HEK293 (cell line): ENCODE measurements around the gene CALB2.
A peak's percentile ranks its signal among the peaks of the same experiment; 100 is the strongest.

Source experiments
- BCL11A ChIP-seq: fragments of 450-650 bp; formaldehyde crosslinking; IDR thresholded peaks from 2 replicates; pipeline ENCODE4 v1.5.1; 2016; ENCODE audit warnings: low read depth, missing biosample characterization, missing genetic modification characterization
- CTCF ChIP-seq: fragments of 450-650 bp; formaldehyde crosslinking; IDR thresholded peaks from 2 replicates; pipeline ENCODE4 v1.5.1; 2016; ENCODE audit warnings: missing biosample characterization, missing genetic modification characterization
- PRDM1 ChIP-seq: fragments of 450-650 bp; formaldehyde crosslinking; IDR thresholded peaks from 2 replicates; pipeline ENCODE4; 2016; ENCODE audit warnings: missing biosample characterization, missing genetic modification characterization
- SP2 ChIP-seq: fragments of 450-650 bp; formaldehyde crosslinking; IDR thresholded peaks from 2 replicates; pipeline ENCODE4 v1.5.1; 2016; ENCODE audit warnings: missing biosample characterization, missing genetic modification characterization
- YY1 ChIP-seq: fragments of 450-650 bp; formaldehyde crosslinking; IDR thresholded peaks from 2 replicates; pipeline ENCODE4 v1.5.1; 2018; ENCODE audit warnings: missing biosample characterization, missing genetic modification characterization
- ZFP41 ChIP-seq: fragments of 450-650 bp; formaldehyde crosslinking; IDR thresholded peaks from 2 replicates; pipeline ENCODE4 v1.5.1; 2016; ENCODE audit warnings: missing biosample characterization, missing genetic modification characterization, borderline replicate concordance
- ZNF18 ChIP-seq: fragments of 450-650 bp; formaldehyde crosslinking; IDR thresholded peaks from 2 replicates; pipeline ENCODE4 v1.5.1; 2016; ENCODE audit warnings: missing biosample characterization, missing genetic modification characterization
- ZNF248 ChIP-seq: fragments of 450-650 bp; formaldehyde crosslinking; IDR thresholded peaks from 2 replicates; pipeline ENCODE4 v1.5.1; 2017; ENCODE audit warnings: missing biosample characterization, missing genetic modification characterization
- ZNF274 ChIP-seq, 2 experiments: fragments of 200-500 bp in 1 of 2; fragments of 450-650 bp in 1 of 2; sonication (Bioruptor generic) in 1 of 2; formaldehyde crosslinking in 1 of 2; IDR thresholded peaks; 2 replicates each; pipeline versions ENCODE4 v1.5.1 to v1.6.1; 2014 to 2016; ENCODE audit warnings: borderline replicate concordance in 1 of 2, inconsistent platforms in 1 of 2, low read length in 1 of 2, missing biosample characterization in 1 of 2, missing genetic modification characterization in 1 of 2
- ZNF335 ChIP-seq: fragments of 450-650 bp; formaldehyde crosslinking; conservative IDR thresholded peaks from 2 replicates; pipeline ENCODE4 v1.5.1; 2016; ENCODE audit warnings: missing biosample characterization, missing genetic modification characterization
- ZNF513 ChIP-seq: fragments of 450-650 bp; IDR thresholded peaks from 2 replicates; pipeline ENCODE4 v1.5.1; 2018; ENCODE audit warnings: missing biosample characterization, missing genetic modification characterization
- ZNF558 ChIP-seq: fragments of 450-650 bp; formaldehyde crosslinking; IDR thresholded peaks from 2 replicates; pipeline ENCODE4 v1.5.1; 2016; ENCODE audit warnings: missing biosample characterization, missing genetic modification characterization
- ZNF76 ChIP-seq: fragments of 450-650 bp; formaldehyde crosslinking; IDR thresholded peaks from 2 replicates; pipeline ENCODE4; 2016; ENCODE audit warnings: low read depth, missing biosample characterization, missing genetic modification characterization, borderline replicate concordance
- ZSCAN5A ChIP-seq: fragments of 450-650 bp; formaldehyde crosslinking; IDR thresholded peaks from 2 replicates; pipeline ENCODE4 v1.5.1; 2016; ENCODE audit warnings: missing biosample characterization, missing genetic modification characterization

- TF ChIP-seq ZNF76 (tag by site-specific recombination), result no peak
- TF ChIP-seq ZNF513 (tag by site-specific recombination), result no peak
- TF ChIP-seq ZSCAN5A, result no peak
- TF ChIP-seq ZNF558 (tag by site-specific recombination), result no peak
- no peak for TF ChIP-seq BCL11A
- TF ChIP-seq ZNF18 (tag by site-specific recombination), result no peak
- TF ChIP-seq CTCF, result 0 out of 2 replicates have a peak, but pooled peaks have one; percentile 6
- no peak for TF ChIP-seq SP2 (tag by site-specific recombination)
- TF ChIP-seq PRDM1, result no peak
- no peak for TF ChIP-seq ZFP41 (tag by site-specific recombination)
- no peak for TF ChIP-seq ZNF248 (tag by site-specific recombination)
- TF ChIP-seq ZNF335, result no peak
- no peak for TF ChIP-seq YY1 (tag by site-specific recombination)
- no peak for TF ChIP-seq ZNF274 (IDR thresholded peaks at IDR 0.05; ENCODE audit: low read length)
- no peak for TF ChIP-seq ZNF274 (tag by site-specific recombination; IDR thresholded peaks at IDR 0.05; ENCODE audit: borderline replicate concordance)
Measured at GRCh38 chr16:71357681-71358080, 842 bp upstream of the CALB2 start.
